GM12874 (cell line): ENCODE data around the gene RSPRY1.

Source experiments
- TF ChIP-seq, protein P1 (sequence below): IDR thresholded peaks from 2 replicates; pipeline ENCODE4 v1.5.1; 2011; ENCODE audit warnings: low read depth, mild to moderate bottlenecking, control low read depth, low read length, moderate library complexity; ENCODE audit not compliant: insufficient read depth

Gene RSPRY1

DNA sequence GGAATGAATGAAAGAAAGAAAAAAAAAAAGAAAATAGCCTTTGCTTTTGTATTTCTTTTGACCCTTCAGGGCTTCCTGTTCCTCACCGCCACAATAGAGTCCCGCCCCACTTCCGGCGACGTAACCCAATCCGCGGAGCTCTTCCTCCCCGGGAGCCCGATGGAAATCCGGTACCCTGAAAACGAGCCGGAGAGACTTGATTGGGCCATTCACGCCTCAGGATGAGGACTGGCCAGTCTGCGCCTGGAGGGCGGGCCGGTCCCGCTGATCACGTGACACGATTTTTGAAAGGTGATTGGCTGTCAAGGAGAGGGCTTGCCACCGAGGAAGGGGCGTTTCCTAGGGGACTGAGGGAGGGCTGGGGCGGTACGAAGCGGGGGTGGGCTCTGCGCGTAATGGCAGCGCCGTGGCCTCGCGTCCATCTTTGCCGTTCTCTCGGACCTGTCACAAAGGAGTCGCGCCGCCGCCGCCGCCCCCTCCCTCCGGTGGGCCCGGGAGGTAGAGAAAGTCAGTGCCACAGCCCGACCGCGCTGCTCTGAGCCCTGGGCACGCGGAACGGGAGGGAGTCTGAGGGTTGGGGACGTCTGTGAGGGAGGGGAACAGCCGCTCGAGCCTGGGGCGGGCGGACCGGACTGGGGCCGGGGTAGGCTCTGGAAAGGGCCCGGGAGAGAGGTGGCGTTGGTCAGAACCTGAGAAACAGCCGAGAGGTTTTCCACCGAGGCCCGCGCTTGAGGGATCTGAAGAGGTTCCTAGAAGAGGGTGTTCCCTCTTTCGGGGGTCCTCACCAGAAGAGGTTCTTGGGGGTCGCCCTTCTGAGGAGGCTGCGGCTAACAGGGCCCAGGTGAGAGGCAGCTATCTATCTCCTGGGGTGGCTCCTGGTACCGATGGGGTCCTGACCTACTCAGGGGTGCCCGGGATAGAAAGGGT lies at the start of gene RSPRY1, which contains the start of gene PSME3IP1:
TSS of gene RSPRY1 (plus strand) at position 385 of the 927 bp plus-strand sequence. CDS start 18,330 bp downstream, outside the sequence.
TSS of gene PSME3IP1 (minus strand) at position 95 of the 927 bp plus-strand sequence. CDS start 12,185 bp downstream, outside the sequence.
- TF ChIP-seq, protein P1, sequence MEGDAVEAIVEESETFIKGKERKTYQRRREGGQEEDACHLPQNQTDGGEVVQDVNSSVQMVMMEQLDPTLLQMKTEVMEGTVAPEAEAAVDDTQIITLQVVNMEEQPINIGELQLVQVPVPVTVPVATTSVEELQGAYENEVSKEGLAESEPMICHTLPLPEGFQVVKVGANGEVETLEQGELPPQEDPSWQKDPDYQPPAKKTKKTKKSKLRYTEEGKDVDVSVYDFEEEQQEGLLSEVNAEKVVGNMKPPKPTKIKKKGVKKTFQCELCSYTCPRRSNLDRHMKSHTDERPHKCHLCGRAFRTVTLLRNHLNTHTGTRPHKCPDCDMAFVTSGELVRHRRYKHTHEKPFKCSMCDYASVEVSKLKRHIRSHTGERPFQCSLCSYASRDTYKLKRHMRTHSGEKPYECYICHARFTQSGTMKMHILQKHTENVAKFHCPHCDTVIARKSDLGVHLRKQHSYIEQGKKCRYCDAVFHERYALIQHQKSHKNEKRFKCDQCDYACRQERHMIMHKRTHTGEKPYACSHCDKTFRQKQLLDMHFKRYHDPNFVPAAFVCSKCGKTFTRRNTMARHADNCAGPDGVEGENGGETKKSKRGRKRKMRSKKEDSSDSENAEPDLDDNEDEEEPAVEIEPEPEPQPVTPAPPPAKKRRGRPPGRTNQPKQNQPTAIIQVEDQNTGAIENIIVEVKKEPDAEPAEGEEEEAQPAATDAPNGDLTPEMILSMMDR = no peak

DNA sequence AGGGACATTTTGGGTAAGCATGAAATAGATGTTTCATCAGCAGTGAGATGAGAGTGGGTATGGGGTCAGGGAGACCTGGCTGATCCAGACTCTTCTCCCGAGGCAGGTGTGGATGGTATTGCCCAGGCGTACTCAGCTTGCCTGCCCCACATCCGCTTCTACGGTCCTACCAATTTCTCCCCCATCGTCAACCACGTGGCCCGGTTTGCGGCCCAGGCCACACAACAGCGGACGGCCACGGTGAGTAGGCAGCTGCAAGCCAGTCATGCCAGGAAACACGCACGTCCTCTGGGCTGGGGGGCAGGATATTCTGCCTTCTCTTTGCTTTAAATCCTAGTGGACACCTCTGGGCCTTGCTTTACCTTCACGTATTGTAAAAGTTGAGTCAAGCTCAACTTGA lies 49.1 kb upstream of the RSPRY1 start:
- TF ChIP-seq, protein P1 = no peak

DNA sequence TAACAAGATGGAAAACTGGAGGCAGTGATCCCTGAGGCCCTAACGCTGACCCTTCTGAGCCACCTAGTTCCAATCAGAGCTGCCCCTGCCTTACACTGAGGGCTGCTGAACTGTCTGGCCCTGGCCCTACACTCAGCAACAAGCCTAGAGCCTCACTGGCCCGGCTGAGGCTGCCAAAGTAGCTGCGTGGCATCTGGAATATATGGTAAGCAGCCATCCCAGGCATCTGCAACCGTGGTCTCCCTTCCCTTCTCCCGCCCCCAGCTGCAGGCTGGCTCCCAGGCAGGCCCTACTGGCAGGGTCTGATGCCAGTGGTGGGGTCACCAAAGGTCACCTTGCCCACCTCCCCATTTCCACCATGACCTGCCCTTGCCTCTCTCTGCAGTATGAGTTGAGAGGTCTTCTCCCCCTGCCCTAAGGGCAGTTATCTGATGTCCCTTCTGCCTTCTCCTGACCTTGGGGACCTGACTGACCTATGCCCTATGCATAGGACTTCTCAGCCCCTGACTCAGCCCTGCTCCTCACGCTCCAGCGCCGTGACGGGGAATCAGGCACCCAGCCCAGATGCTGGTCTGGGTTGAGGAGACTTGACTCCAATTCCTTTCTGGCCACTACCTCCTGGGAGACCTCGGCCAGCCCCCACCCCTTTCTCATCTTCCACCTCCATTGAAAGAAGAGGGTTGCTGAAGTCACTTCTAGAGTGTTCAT lies 48.4 kb upstream of the RSPRY1 start:
- TF ChIP-seq, protein P1 = no peak

DNA sequence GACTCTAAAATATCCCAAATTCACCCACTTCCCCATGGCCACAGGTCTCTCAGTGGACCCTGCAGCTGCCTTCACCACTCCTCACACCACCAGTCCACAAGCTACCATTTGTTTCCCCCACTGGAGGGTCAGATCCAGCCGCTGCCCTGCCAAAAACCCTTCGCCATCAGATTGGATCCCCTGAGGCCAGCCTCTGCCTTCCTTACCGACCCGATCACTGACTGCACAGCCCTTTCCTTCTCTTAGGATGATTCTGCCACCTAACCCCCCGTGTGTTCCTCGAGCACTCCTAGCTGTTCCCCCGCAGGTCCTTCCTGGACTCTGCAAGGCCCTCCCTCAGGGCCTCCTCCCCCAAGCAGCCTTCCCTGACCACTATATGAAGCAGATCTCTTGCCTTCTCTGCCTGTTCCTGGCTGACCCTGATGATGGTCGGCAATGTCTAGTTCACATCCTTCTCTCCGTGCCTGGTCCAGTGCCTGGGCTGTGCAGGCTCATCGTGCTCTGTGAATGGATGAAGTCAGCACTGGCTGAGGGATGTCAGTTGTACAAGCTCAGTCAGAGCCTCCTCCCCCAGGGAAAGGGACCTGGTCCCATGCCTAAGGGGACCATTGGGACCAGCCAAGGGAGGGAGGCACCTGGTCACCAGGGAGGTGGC lies 47.7 kb upstream of the RSPRY1 start:
- TF ChIP-seq, protein P1 = no peak

DNA sequence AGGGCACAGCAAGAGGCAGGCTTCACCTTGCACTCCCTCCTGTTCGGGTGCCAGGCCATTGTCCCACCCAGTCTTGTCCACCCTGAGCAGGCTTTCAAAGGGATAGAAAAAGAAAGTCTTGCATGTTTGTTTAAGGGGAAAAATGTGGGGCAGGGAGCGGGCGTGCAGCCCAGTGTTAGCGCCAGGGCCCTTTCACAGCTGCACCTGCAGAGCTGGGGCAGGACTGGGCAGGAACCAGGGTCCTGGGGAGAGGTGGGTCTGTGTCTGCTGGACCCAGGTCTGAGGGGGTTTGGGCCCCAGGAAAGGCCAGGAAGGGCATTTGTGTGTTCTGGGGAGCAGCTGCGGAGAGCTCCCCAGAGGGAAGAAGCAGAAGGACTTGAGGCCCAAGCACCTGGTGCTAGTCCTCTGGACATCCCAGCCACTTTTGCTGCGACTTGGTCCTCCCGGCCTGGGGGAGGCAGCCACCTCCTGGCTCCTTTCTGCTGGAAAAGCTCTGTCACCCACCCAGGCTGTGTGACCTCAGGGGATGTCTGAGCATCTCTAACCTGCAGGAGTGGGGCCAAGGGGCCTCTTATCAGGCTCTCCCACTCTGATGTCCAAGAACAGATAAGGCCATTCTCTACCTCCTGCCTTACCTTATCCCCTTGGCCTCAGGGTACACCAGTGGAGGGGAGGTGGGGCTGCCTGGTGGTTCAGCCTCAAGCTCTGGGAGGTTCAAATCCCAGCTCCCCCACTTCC lies 45.0 kb upstream of the RSPRY1 start:
- TF ChIP-seq, protein P1 = no peak

DNA sequence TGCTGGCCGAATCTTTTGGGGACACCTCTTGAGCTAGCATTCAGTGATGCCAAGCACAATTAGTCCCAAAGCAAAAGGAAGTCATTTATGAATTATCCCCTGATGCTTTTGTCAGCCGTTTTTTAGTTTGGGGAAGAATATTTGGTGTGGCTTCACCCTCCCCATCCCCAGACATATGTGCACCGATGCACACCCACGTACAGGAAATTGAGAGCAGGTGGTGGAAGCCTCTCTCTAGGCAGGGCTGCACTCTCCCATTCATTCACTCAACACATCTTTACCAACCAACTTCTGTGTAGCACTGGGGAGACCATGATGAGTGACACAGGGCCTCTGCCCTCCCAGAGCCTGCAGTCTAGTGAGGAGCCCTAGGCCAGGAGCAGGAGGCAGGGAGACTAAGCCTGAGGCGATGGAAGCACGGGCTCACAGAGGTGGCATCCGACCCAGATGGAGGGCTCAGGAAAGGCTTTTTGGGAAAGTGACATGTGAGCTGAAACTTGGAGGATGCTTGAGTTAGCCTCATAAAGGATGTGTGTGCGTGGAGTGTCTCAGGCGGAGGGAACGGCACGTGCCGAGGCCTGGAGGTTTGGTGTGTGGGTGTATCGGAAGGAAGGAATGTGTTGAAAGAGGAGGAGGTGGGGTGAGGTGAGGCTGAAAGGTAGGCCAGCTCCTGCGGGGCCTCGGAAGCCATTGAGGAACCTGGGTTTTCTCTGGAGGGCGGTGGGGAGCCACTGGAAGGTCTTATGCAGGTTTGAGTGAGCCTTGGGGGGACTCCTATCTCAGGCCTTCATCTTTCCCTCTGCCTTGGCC lies 44.1 kb upstream of the RSPRY1 start:
- TF ChIP-seq, protein P1 = no peak
